Bronchial epithelial cell (primary cell): ENCODE measurements around the gene RAP1GAP2. TPM values are rescaled to one million over a fixed set of nuclear protein-coding genes. Genes with fewer than 3 reads are reported as not detected.

Experiments used
- DNase-seq: peaks from one replicate; pipeline ENCODE4 v3.0.0-alpha.2; 2010; ENCODE audit warnings: low read depth
- FAIRE-seq: peaks from 2 replicates; lab custom pipeline; 2011; peaks lifted over from hg19 to GRCh38; lab: Jason Lieb, UNC
- H3K27me3 ChIP-seq: 2 replicates; pipeline ENCODE4 v1.5.1; 2011; ENCODE audit warnings: low read length; ENCODE audit not compliant: control insufficient read depth, insufficient read depth
- H3K36me3 ChIP-seq: 2 replicates; pipeline ENCODE4 v1.5.1; 2011; ENCODE audit warnings: low read length; ENCODE audit not compliant: control insufficient read depth, insufficient read depth
- H3K4me3 ChIP-seq: 2 replicates; pipeline ENCODE4 v1.5.1; 2011; ENCODE audit warnings: mild to moderate bottlenecking, low read depth, low read length, control low read depth
- total RNA-seq: library from RNA; depleted of rRNA; stranded (reverse); fragments of >200 nt; gene quantifications from 2 replicates; pipeline ENCODE4 v1.2.1, GENCODE V29; 2014
- TF ChIP-seq, protein P1 (sequence below): IDR thresholded peaks from 2 replicates; pipeline ENCODE4 v1.5.1; 2011; ENCODE audit warnings: mild to moderate bottlenecking, moderate library complexity, low read length, control low read depth, inconsistent platforms; ENCODE audit not compliant: insufficient read depth, severe bottlenecking

The RAP1GAP2 gene
- total RNA-seq, 1 donor from 2014 or later: 15.0 TPM

DNA sequence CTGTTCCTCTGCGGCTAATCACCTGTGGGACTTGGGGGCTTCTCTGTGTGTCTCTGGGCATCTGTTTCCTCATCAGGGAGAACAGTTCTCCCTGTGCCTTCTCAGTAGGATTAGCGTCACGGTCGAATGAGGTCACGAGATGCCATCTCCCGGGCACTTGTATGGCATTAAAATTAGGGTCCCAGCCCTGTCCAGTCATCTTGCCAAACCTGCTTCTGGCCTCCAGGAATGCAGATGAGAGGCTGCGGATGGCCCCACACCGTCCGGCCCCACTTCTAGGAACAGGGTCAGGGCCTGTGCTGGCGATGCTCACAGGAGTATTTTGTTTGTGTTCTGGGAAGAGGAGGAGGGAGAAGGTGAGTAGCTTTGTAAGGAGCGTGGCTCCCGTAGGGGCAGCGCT is 208.7 kb downstream of the RAP1GAP2 start:
- Histone ChIP-seq H3K27me3 (no peaks in the 10 kb centered on the region), H3K4me3 (no peak overlapping the region), H3K36me3 (peaks cover 19% of the 10 kb centered on the region)
- peak; percentile 43 for FAIRE-seq
- no peak for DNase-seq
- TF ChIP-seq, protein P1, sequence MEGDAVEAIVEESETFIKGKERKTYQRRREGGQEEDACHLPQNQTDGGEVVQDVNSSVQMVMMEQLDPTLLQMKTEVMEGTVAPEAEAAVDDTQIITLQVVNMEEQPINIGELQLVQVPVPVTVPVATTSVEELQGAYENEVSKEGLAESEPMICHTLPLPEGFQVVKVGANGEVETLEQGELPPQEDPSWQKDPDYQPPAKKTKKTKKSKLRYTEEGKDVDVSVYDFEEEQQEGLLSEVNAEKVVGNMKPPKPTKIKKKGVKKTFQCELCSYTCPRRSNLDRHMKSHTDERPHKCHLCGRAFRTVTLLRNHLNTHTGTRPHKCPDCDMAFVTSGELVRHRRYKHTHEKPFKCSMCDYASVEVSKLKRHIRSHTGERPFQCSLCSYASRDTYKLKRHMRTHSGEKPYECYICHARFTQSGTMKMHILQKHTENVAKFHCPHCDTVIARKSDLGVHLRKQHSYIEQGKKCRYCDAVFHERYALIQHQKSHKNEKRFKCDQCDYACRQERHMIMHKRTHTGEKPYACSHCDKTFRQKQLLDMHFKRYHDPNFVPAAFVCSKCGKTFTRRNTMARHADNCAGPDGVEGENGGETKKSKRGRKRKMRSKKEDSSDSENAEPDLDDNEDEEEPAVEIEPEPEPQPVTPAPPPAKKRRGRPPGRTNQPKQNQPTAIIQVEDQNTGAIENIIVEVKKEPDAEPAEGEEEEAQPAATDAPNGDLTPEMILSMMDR: no peak

DNA sequence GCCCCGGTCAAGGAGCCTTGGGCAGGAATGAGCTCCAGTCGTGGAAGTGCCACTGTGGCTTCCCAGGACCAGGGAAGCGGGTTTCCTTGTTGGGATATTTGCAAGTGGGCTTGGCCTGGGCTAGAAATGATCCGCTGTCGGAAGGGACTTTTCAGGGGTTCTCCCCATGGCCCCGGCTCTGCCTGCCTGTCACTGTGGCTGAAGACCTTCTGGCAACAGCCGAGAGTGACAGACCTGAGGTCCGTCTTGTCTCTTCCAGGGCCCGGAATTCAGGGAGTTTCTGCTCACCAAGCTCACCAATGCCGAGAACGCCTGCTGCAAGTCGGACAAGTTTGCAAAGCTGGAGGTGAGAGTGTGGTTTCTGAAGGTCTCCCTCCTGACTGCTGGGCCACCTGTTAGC is 209.5 kb downstream of the RAP1GAP2 start:
- no peak for FAIRE-seq
- no peak overlapping the region for H3K4me3 ChIP-seq

DNA sequence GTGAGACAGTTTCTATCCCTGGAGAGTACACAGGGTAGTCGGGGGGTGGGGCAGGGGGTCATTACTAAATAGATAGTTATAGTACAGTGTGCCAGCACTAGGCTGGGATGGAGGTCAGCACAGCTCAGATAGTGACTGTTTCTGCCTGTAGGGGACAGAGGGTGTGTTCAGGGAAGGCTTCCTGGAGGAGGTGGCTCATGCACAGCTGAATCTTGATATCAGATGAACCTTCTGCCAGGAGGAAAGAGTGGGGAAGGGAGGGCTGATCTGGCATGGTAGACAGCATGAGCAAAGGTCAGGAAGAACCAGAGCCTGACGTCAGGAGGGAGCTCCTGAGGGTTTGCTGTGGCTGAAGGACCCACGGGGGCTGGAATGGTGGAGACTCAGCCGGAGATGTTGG is 210.6 kb downstream of the RAP1GAP2 start:
- peaks cover 19% of the 10 kb centered on the region for H3K36me3 ChIP-seq
- DNase-seq: no peak
- no peak overlapping the region for H3K4me3 ChIP-seq
- TF ChIP-seq, protein P1: no peak
- FAIRE-seq: no peak
- no peaks in the 10 kb centered on the region for H3K27me3 ChIP-seq

More for the DNA sequence above, 209.5 kb downstream of the RAP1GAP2 start:
- Histone ChIP-seq H3K27me3 (no peaks in the 10 kb centered on the region), H3K36me3 (peaks cover 19% of the 10 kb centered on the region)
- DNase-seq: no peak
- TF ChIP-seq, protein P1: no peak

DNA sequence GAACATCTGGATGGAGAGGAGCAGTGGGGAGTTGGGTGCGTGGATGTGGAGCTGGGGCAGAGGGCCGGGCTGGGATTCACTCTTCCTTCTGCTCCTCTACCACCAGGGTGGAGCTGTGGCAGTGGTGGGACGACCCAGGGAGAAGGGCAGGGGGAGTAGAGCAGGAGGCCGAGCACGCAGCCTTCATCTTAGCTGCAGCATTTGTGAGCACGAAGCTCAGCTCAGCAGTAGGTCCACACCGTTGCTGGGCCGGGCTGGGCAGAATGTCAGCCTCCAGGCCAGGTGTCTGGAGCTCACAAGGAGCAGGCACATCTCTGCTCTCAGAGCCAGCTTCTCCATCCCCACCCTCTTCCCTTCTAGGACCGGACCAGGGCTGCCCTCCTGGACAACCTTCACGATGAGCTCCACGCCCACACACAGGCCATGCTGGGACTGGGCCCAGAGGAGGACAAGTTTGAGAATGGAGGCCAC is 211.4 kb downstream of the RAP1GAP2 start:
- FAIRE-seq (no peak), DNase-seq (no peak)
- Histone ChIP-seq H3K27me3 (no peaks in the 10 kb centered on the region), H3K36me3 (peaks cover 20% of the 10 kb centered on the region), H3K4me3 (no peak overlapping the region)
- TF ChIP-seq, protein P1: no peak

DNA sequence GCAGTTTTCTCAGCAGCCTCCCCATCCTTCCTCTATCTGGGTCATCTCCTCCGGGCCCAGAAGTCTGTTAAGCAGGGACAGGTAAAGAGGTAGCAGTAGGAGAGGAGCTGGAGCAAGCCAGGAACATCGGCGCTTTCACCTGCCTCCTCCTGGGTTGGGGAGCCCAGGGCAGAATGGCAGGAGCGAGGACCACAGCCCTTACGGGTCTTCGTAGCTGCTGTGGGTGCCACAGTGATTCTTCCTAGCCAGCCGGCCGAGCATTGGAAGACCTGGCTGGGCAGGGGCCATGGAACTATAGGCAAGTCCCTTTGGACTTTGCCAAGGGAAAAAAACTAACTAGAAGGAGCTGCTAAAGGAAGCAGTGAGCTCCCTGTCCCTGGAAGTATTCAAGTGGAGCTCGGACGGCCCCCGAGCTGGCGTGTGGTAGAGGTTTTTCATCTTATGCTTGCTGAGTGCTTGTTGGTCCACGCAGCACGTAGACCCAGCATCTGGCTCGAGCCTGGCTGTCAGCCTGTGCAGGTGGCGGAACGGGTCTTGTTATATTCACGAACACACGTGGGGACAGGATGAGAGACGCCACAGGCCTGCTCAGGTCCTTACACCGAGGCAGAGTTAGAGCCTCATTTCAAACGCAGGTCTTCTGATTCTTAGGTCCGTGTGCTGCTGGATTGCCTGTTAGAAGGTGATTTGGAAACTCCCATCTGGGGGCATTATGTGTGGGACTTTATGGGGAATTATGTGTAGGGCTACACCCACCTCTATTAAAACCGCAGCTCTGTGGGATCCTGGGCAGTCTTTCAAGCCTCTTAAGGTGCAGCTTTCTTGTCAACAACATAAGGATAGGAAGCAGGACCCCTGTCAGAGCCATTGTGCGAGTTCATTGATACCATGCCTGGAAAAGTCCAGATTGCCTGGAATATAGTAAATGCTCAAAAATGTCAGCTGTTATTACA is 212.4 kb downstream of the RAP1GAP2 start:
- Histone ChIP-seq H3K36me3 (peaks cover 21% of the 10 kb centered on the region), H3K27me3 (no peaks in the 10 kb centered on the region), H3K4me3 (no peak overlapping the region)
- TF ChIP-seq, protein P1: no peak
- no peak for DNase-seq
- no peak for FAIRE-seq
